Left lung (tissue), 10 donors: Measurements from ENCODE around the gene HMCES. TPM values are rescaled to one million over a fixed set of nuclear protein-coding genes. Genes with fewer than 3 reads are reported as not detected.

Experiments
- ATAC-seq: fragments of 200-7000 bp; cut with Tn5 transposase; one replicate; pipeline ENCODE4 v1.9.1; 2020; ENCODE audit warnings: moderate library complexity
- DNase-seq, 4 donors: peaks; one replicate each; pipeline ENCODE4 v3.0.0-alpha.2; 2013 to 2020
- H3K27ac ChIP-seq, 2 donors: fragments of 200-600 bp; sonication (generic) in 1 of 2; one replicate each; pipeline versions ENCODE4 v1.5.0 to v1.8.0; 2020 to 2021
- H3K27me3 ChIP-seq, 2 donors: fragments of 200-600 bp; sonication (generic) in 1 of 2; one replicate each; pipeline versions ENCODE4 v1.5.0 to v1.8.0; 2020 to 2021
- H3K36me3 ChIP-seq, 2 donors: fragments of 200-600 bp; sonication (generic) in 1 of 2; one replicate each; pipeline versions ENCODE4 v1.5.0 to v1.8.0; 2020 to 2021
- H3K4me1 ChIP-seq, 2 donors: fragments of 200-600 bp; one replicate each; pipeline ENCODE4 v1.8.0; 2021
- H3K4me3 ChIP-seq, 2 donors: fragments of 200-600 bp; sonication (generic) in 1 of 2; one replicate each; pipeline versions ENCODE4 v1.5.0 to v1.8.0; 2020 to 2021; ENCODE audit warnings: mild to moderate bottlenecking in 1 of 2
- H3K9me3 ChIP-seq, 2 donors: fragments of 200-600 bp; sonication (generic) in 1 of 2; one replicate each; pipeline versions ENCODE4 v1.5.0 to v1.8.0; 2020 to 2021
- intact Hi-C, 2 donors: fragments of 100-400 bp; cut with DNase I; formaldehyde crosslinking; loops; one replicate each; pipeline versions ENCODE4 v1.11.2 to v1.14.2; 2022
- polyA plus RNA-seq, 6 donors: library from polyadenylated mRNA; unstranded; fragments of 120-200 nt; gene quantifications; one replicate each; pipeline ENCODE4 v1.2.1, GENCODE V29; 2013; ENCODE audit not compliant: insufficient read length in 6 of 6
- total RNA-seq, 2 donors: library from RNA; stranded (reverse); fragmentation: NEBNext Ultra II Directional; extraction: Animal tissue kit (Norgen Biotek cat#: 25700); gene quantifications; one replicate each; pipeline ENCODE4 v1.2.1, GENCODE V29; 2021
- TF ChIP-seq, protein P1 (sequence below), 2 donors: fragments of 200-600 bp; sonication (generic) in 1 of 2; IDR thresholded peaks; one replicate each; pipeline versions ENCODE4 v1.5.0 to v1.8.0; 2021; ENCODE audit warnings: antibody characterized with exemption in 2 of 2
- donor health status: DM: no; HTN: yes; CAD: no.
- donor health status: DM: no; HTN: no; CAD: no.

The HMCES gene
- total and polyA plus RNA-seq, 8 donors = 32.9 to 51.0 (median 46.1) TPM

DNA sequence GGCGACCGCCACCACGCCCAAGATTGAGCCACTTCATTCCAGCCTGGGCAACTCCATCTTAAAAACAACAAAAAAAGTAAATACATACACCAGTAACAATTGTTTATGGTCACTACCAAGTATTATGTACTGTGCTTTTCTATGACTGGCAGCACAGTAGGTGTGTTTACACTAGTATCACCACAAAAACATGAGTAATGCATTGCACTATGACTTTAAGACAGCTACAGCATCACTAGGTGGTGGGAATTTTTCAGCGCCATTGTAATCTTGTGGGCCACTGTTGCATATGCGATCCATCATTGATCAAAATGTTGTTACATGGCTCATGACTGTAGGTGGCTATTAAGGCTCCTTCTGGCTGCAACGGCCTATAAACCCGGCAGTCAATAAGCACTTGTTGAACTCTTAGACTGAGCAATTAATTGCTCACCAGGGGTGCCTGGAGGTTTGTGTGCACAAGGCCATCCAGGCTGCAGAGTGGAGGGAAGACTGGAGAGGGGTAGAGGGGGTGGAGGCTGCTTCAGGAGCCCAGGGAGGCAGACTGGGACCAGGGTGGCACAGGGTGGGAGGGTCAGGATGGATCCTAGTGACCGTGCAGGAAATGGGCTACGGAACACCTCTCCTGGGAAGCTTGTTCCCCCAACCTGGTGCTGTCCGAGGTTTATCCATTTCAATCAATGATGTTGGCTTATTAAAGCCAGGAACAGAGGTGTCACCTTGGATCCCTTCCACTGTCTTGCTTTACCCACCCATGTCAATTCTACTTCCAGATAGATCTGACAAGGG, 47.1 kb upstream of the HMCES start:
- ATAC-seq = no peak
- H3K27me3 ChIP-seq = no peaks in the 10 kb centered on the region
- H3K4me3 ChIP-seq = peak overlapping the region in 1 of 2 donors; percentile 10
- TF ChIP-seq, protein P1, sequence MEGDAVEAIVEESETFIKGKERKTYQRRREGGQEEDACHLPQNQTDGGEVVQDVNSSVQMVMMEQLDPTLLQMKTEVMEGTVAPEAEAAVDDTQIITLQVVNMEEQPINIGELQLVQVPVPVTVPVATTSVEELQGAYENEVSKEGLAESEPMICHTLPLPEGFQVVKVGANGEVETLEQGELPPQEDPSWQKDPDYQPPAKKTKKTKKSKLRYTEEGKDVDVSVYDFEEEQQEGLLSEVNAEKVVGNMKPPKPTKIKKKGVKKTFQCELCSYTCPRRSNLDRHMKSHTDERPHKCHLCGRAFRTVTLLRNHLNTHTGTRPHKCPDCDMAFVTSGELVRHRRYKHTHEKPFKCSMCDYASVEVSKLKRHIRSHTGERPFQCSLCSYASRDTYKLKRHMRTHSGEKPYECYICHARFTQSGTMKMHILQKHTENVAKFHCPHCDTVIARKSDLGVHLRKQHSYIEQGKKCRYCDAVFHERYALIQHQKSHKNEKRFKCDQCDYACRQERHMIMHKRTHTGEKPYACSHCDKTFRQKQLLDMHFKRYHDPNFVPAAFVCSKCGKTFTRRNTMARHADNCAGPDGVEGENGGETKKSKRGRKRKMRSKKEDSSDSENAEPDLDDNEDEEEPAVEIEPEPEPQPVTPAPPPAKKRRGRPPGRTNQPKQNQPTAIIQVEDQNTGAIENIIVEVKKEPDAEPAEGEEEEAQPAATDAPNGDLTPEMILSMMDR (IDR thresholded peaks at IDR 0.05) = no peak
- intact Hi-C loops = no loop called here
- no peak for DNase-seq
- H3K9me3 ChIP-seq = no peaks in the 10 kb centered on the region
- H3K27ac ChIP-seq = peak overlapping the region; percentile 69 to 94
- no peaks in the 10 kb centered on the region for H3K36me3 ChIP-seq
- H3K4me1 ChIP-seq = peaks cover 3 to 83% of the 10 kb centered on the region in 2 donors

DNA sequence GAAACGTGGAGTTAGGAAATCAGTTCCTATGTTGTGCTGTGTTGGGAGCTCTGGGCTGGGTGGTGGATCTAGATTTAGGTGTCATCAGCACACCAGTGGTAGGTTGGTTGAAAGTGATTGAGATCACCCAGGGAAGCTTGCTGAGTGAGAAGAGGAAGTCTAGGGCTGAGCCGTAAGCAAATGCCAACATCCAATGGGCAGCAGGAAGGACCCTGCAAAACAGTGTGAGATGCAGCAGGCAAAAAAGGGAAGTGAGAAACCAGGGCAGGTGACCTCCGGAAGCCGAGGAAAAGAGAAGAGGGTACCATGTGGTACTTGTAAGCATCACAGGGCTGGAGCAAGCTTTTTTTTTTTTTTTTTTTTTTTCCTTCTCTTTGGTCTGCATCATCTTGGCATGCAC, 45.1 kb upstream of the HMCES start:
- Histone ChIP-seq H3K4me3 (no peak overlapping the region), H3K27ac (peak overlapping the region; percentile 72 to 94), H3K4me1 (peaks cover 3 to 78% of the 10 kb centered on the region in 2 donors), H3K36me3 (no peaks in the 10 kb centered on the region), H3K9me3 (no peaks in the 10 kb centered on the region), H3K27me3 (no peaks in the 10 kb centered on the region)
- ATAC-seq (peak; percentile 70), DNase-seq (peak in 1 of 4 donors; percentile 86)
- TF ChIP-seq, protein P1 (IDR thresholded peaks at IDR 0.05) = no peak
- intact Hi-C loops = no loop called here

DNA sequence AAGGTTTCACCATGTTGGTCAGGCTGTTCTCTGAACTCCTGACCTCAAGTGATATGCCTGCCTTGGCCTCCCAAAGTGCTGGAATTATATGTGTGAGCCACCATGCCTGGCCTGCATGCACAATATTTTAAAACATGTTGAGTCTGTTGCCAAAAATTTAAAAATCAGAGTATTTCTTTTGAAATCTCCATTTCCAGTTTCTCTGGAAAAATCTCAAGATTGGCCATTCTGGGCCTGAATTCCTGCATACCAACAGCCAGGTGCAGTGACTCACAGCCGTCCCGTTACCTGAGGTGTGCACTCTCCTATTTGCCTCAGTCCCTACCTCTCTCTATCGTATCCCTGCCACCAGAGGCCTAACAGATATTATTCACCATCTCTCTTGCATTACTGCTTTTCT, 44.2 kb upstream of the HMCES start:
- Histone ChIP-seq H3K9me3 (no peaks in the 10 kb centered on the region), H3K4me1 (peaks cover 4 to 78% of the 10 kb centered on the region in 2 donors), H3K36me3 (no peaks in the 10 kb centered on the region), H3K27ac (peak overlapping the region; percentile 58 to 94), H3K4me3 (no peak overlapping the region), H3K27me3 (no peaks in the 10 kb centered on the region)
- TF ChIP-seq, protein P1 (IDR thresholded peaks at IDR 0.05) = no peak
- intact Hi-C loops = no loop called here
- DNase-seq (no peak), ATAC-seq (no peak)

DNA sequence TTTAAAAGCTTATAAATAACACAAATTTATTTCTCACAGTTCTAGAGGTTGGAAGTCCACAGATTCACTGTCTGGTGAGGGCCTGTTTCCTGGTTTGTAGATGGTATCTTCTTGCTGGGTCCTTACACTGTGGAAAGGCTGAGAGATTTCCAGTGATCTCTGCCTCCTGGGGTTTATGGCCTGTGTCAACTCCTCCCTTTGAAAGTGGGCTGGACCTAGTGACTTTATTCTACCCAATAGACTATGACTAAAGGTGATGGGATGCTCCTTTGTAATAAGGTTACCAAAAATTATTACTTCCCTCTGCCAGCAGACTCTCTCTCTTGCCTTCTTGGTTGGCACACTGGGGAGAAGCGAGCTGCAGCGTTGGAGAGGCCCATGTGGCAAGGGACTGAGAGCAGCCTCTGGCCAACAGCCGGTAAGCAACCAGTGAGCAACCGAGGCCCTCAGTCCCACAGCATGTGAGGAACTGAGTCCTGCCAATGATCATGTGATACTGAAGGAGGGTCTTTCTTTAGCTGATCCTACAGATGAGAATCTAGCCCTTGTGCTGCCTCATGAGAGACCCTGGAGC, 43.2 kb upstream of the HMCES start:
- no peaks in the 10 kb centered on the region for H3K36me3 ChIP-seq
- ATAC-seq (no peak), DNase-seq (no peak)
- intact Hi-C loops = no loop called here
- H3K4me3 ChIP-seq = no peak overlapping the region
- H3K4me1 ChIP-seq = peaks cover 4 to 80% of the 10 kb centered on the region in 2 donors
- H3K27me3 ChIP-seq = no peaks in the 10 kb centered on the region
- TF ChIP-seq, protein P1 (IDR thresholded peaks at IDR 0.05) = no peak
- no peaks in the 10 kb centered on the region for H3K9me3 ChIP-seq
- H3K27ac ChIP-seq = peak overlapping the region in 1 of 2 donors; percentile 94

DNA sequence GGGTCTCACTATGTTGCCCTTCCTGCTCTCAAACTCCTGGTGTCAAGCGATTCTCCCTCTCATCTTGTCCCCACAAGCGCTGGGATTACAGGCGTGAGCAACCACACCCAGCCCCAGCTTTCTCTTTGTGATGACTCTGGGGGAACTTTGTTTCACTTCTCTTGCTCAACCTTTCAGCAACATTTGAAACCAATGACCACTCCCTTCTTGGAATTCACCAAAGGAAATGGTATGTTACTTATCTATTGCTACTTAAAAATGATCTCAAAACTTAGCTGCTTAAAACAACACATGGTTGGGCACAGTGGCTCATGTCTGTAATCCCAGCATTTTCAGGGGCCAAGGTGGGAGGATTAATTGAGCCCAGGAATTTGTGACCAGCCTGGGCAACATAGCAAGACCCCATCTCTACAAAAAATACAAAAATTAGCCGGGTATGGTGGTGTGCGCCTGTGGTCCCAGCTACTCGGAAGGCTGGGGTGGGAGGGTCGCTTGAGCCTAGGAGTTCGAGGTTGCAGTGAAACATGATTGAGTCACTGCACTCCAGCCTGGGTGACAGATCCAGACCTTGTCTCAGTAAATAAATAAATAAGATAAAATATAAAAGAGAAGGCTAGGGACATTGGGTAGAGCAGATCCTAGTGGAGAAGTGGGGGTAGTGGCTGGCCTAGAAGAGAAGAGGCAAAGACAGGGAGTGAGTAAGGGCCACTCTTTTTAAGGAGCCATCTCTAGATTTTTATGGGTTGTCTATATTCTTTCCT, 39.5 kb upstream of the HMCES start:
- Histone ChIP-seq H3K27ac (peak overlapping the region; percentile 63 to 96), H3K27me3 (no peaks in the 10 kb centered on the region), H3K36me3 (no peaks in the 10 kb centered on the region), H3K4me1 (peaks cover 4 to 57% of the 10 kb centered on the region in 2 donors), H3K4me3 (no peak overlapping the region), H3K9me3 (no peaks in the 10 kb centered on the region)
- TF ChIP-seq, protein P1 (IDR thresholded peaks at IDR 0.05) = no peak
- intact Hi-C loops = no loop called here
- ATAC-seq = peak; percentile 71
- peak in 1 of 4 donors; percentile 55 for DNase-seq
